ENCODE data around the gene GRIA4.

The GRIA4 gene

GRCh38 chr11:105790840-105791239, 181.0 kb downstream of the GRIA4 start:
- no peak for DNase-seq

DNA sequence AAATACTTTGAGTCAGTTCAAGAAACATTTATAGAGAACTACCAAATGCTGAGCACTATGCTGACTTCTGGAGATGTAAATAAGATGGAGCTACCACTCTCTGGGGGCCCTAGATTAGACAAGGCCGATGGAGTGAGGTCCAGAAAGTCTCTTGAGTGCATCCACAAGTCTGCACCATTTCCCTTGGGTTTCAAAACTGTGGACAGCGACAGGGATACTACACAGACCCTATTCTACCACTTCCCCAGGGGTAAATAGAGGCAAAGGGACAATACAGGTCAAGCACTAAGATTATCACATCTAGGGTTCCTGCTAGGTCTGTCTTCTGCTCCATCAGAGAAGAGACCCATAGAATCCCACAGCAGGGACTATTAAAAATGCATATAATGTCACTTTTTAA, 183.2 kb downstream of the GRIA4 start:
- no peak for DNase-seq

DNA sequence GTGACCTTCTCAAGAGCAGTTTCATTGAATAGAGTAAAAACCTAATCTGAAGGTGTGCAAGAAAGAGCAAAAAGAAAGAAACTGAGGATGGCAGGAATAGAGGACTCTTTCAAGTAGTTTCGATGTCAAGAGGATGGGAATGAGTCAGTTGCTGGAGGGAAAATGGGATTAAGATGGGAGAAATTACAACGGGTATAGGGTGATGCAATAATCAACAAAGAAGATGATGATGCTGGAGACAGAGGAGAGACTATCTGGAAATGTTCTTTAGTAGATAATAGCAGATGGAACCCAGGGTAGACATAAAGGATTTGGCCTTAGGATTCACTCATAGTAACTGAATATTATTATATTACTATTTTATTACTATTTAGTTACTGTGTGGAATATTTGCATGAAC, 189.4 kb downstream of the GRIA4 start:
- no peak for DNase-seq

DNA sequence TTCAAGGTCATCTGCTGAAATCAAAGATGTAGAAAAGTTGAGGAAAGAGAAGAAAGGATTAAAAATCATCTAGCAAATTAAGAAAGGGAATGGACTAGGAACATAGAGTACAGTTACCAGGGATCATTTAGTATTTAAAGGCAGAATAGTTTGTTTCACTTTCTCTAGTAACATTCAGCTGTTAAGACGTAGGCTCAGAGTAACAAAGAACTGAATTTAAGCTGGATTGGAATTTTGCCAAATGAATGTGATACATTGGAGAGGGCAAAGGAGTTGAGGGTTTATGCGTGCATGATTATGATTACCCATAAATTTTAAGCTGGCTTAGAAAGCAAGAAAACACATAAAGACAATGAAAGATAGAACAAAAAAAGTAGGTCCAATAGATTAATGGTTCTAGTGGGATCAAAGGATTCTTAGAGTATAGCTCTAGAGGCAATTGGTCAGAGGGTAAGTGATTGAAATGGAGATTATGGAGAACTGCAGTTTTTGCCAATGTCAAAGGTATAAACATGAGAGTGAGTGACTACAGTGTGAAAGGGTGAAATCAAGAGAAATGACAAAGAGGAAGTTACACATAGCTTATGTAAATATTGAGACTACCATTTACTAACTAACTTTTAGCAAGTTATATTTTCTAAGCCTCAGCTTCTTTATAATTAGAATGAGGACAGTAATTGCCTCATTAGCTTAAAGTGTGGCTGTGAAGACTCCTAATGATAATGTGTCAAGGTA, 190.0 kb downstream of the GRIA4 start:
- no peak for DNase-seq

- no peak for DNase-seq
Measured at GRCh38 chr11:105802390-105802789, 192.5 kb downstream of the GRIA4 start.

- no peak for DNase-seq
Measured at GRCh38 chr11:105811242-105811641, 201.4 kb downstream of the GRIA4 start.

- DNase-seq, result no peak
Measured at GRCh38 chr11:105821372-105821771, 211.5 kb downstream of the GRIA4 start.

DNA sequence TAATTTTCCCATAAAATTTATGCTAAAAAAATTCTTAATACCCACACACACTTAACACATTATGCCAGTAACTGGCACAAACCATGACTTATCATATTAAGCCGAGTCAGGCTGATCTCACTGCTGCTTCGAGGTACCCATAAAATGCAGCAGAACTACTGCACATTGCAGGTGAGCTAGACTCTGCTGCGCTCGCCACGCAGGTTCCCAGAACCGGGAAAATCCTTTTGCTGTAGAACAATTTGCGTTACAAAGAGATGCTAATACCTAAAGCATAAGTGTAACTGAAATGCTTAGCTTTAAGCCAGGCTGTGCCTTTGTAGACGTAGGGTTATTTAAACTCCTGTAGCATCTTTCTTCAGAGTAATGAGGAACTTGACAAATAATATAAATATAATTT, 211.9 kb downstream of the GRIA4 start:
- DNase-seq, result no peak

DNA sequence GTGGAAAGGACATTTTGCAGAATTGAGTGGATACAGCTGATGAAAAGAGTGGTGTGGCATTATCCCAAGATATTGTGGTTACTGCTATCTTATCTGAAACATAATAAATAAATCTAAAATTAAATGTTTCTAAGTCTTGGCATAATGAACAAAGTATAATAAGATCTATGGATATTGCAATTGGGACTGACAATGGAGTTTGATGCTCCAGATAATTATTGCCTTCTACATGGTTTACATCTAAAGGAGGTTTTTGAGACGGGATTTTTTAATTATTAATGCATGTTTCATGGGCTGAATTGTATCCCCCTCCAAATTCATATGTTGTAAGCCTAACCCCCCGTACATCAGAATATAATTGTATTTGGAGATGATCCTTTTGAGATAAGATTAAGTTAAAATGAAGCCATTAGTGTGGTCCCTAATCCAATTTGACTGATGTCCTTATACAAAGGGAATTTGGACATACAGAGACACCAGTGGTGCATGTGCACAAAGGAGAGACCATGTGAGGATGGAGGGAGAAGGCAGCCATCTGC, 213.7 kb downstream of the GRIA4 start:
- DNase-seq, result no peak

DNA sequence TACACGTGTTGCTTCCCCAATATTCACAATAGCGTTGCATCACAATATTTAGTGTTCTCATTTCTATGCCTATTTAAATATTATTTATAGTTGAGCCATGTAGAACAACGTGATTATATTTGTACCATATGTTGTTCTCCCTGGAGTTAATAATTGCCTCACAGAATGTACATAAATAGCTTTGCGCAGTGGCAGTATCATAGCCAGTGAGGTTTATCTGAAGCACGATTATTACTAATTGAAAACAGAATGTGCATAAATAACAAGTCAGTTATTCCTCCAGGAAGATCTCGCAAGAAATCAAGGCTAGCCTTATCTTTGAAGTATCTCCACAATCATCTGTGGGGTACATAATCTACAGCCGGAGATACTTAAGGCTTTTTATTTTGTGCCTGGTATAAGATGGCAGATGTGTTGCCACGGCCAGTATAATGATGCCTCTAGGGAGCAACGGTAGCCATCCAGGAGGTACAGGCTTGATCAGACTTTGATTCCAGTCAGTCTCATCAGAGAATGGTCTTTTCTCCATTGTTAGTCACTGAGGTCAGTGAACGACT, 214.7 kb downstream of the GRIA4 start:
- no peak for DNase-seq

DNA sequence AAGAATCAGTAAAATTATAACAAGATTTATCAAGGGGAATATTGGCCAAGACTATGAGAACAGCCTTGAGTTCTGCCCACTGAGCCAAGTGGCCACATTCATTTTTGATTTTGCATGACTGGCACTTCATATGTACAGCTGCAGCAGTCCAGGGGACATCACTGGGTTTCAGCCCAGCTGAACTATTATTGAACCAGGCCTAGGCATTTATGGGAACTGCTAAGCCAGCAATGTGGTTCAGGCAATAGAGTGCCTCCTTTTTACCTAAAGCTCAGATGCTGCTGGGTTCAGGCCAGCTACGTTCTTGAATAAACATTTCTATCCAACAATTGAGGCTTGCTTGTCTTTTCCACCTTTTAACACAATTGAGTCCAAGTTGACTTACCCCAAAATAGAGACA, 215.3 kb downstream of the GRIA4 start:
- DNase-seq, result no peak

- DNase-seq, result no peak
Measured at GRCh38 chr11:105827906-105828305, 218.0 kb downstream of the GRIA4 start.

DNA sequence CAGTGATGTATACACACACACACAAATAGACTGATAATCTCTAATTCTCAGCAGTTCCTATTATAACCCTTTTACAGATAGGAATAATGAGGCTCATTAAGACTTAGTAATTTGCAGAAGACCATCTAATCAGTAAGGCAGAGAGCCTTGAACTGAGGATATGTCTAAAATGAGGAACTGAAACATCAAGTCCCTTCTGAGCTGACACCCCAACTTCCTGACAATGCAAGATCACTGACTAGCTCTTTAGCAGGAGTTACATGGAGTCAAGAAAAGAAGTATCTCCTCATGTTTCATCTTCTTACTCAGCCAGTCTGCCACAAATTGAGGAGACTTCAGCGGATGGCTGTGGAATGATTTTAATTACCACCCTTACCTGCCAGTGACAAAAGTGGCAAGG, 219.2 kb downstream of the GRIA4 start:
- no peak for DNase-seq

GRCh38 chr11:105834461-105834860, 224.6 kb downstream of the GRIA4 start:
- no peak for DNase-seq

GRCh38 chr11:105838668-105839384, 229.0 kb downstream of the GRIA4 start:
- no peak for DNase-seq

DNA sequence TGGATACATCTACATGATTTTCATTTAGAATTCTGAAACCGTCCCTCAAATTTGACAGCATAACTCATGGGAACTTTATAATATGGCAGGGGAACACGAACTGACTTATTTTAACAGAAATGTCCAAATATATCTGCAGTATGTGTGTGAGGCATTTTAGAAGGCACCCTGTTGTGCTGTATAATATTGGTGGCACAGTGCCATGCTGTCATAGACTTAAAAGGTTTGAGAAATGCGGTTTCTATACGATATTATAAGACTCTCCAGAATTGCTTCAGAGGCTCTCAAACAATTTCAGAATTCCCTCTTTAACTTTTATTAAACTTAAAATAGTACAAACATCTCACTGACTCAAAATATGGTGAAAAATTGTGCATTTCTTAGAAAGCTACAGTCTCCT, 230.5 kb downstream of the GRIA4 start:
- no peak for DNase-seq

DNA sequence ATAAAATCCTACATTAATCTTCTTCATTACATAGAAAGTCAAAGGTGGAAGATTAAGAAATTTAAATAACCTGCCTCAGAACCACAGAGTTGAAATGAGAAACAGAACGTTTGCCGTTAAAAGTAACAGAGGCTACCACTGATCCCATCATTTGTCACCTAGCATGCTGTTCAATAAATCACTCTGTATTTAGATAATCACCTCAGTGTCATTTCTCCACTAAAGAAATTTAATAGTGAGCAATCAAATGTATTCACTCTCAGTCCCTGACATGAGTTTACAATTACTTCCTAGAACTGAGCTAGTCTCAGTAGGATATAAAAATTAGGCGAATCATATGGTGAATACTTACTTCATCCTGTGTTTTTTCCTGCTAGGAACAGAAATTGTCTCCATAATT, 242.5 kb downstream of the GRIA4 start:
- no peak for DNase-seq

DNA sequence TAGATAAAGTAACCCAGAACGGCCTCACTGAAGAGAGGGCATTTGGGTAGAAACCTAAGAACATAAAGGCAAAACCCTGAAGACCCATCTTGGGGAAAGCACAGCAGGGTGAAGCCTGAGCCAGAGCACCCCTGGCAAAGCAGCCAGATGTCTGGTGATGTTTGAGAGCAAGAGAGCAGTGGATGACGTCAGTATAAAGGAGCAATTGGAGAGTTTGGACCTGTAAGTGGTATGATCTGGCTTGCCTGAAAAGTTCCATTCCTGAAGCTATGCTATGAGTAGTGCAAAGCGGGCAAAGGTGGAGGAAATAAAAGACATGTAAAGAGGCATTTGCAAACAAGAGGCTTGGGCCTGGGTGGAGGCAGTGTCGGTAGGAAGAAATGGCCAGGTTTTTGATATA, 244.4 kb downstream of the GRIA4 start:
- no peak for DNase-seq

- DNase-seq, result no peak
Measured at GRCh38 chr11:105856954-105857353, 247.1 kb downstream of the GRIA4 start.

- no peak for DNase-seq
Measured at GRCh38 chr11:105857728-105858127, 247.9 kb downstream of the GRIA4 start.

DNA sequence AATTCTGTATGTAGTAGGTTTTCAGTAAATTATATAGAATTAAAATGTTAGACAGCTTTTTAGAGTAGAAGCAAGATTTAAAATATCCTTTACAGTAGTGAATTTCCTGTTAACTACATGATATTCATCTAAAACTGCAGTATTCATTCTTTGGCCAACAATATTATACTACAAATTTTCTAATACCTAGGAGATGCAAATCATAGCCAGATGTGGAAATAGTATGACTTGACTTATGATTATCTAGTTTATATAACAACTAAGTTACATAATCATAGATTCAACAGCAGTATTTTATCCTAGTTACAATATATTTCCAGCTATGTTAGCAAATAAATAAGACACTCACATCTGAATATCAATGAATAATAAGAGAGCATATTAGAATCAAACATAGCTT, 249.0 kb downstream of the GRIA4 start:
- DNase-seq, result no peak

GRCh38 chr11:105860105-105860504, 250.2 kb downstream of the GRIA4 start:
- DNase-seq, result no peak

- DNase-seq, result no peak
Measured at GRCh38 chr11:105861225-105861624, 251.4 kb downstream of the GRIA4 start.
